Stomach (tissue), 9 donors: ENCODE measurements around the gene SEC14L3. TPM values are rescaled to one million over a fixed set of nuclear protein-coding genes. Genes with fewer than 3 reads are reported as not detected.
A peak's percentile ranks its signal among the peaks of the same experiment; 100 is the strongest.

Experiments
- DNase-seq, 2 donors: peaks; one replicate each; pipeline versions ENCODE4 v3.0.0 to v3.0.0-alpha.2; 2013 to 2019
- H3K27ac ChIP-seq, 5 donors: fragments of 200-600 bp in 4 of 5; sonication (generic) in 4 of 5; one replicate each; pipeline ENCODE4 v1.5.1; 2013 to 2019; ENCODE audit warnings: mild to moderate bottlenecking in 1 of 5, moderate library complexity in 1 of 5
- H3K27me3 ChIP-seq, 3 donors: fragments of 200-600 bp; sonication (generic); one replicate each; pipeline ENCODE4 v1.5.1; 2017 to 2019; ENCODE audit warnings: mixed run types in 1 of 3
- H3K36me3 ChIP-seq, 4 donors: fragments of 200-600 bp; sonication (generic); 1 replicate in 3 of 4; 2 replicates in 1 of 4; pipeline ENCODE4 v1.5.1; 2016 to 2019
- H3K4me1 ChIP-seq, 4 donors: fragments of 200-600 bp; sonication (generic); one replicate each; pipeline ENCODE4 v1.5.1; 2016 to 2019
- H3K4me3 ChIP-seq, 4 donors: fragments of 200-600 bp; sonication (generic) in 3 of 4; one replicate each; pipeline ENCODE4 v1.5.1; 2016 to 2019; ENCODE audit warnings: mild to moderate bottlenecking in 1 of 4
- H3K9me3 ChIP-seq, 4 donors: fragments of 200-600 bp; sonication (generic); one replicate each; pipeline ENCODE4 v1.5.1; 2016 to 2019
- CTCF ChIP-seq, 7 experiments: fragments of 450-650 bp in 4 of 7; fragments of 200-600 bp in 3 of 7; sonication (generic) in 3 of 7; IDR thresholded peaks; one replicate each; pipeline ENCODE4 v1.5.1; 2016 to 2019; ENCODE audit warnings: antibody characterized with exemption in 7 of 7, control low read depth in 2 of 7, mild to moderate bottlenecking in 1 of 7
- EP300 ChIP-seq: sonication (generic); formaldehyde crosslinking; IDR thresholded peaks from one replicate; pipeline ENCODE4 v1.6.1; 2017; ENCODE audit warnings: antibody characterized with exemption
- POLR2A ChIP-seq, 4 donors: fragments of 450-650 bp; IDR thresholded peaks; one replicate each; pipeline ENCODE4 v1.6.1; 2016; ENCODE audit warnings: antibody characterized with exemption in 4 of 4, control low read depth in 2 of 4, mild to moderate bottlenecking in 1 of 4, moderate library complexity in 1 of 4
- POLR2AphosphoS5 ChIP-seq, 3 donors: sonication (generic); formaldehyde crosslinking; IDR thresholded peaks; one replicate each; pipeline ENCODE4 v1.6.1; 2016; ENCODE audit warnings: antibody characterized with exemption in 3 of 3
- WGBS, 5 donors: extraction: QIAGEN DNeasy Blood & Tissue Kit in 3 of 5; methylation state at CpG; one replicate each; pipeline versions ENCODE4 v1.1.5 to v1.1.7; 2013 to 2018; 5-methylcytosine and 5-hydroxymethylcytosine counted together
- intact Hi-C: fragments of 100-400 bp; cut with DNase I; formaldehyde crosslinking; loops from one replicate; pipeline ENCODE4 v1.15.1; 2023; ENCODE audit warnings: low total_unique reads
- polyA plus RNA-seq, 3 donors: library from polyadenylated mRNA; stranded (reverse); fragments of 200-250 nt; gene quantifications; one replicate each; pipeline ENCODE4 v1.2.3, GENCODE V29; 2013
- total RNA-seq, 5 donors: library from RNA; depleted of rRNA; stranded (reverse); fragments of >200 nt; gene quantifications; one replicate each; pipeline versions ENCODE4 v1.1.0 to v1.2.3, GENCODE V29; 2014 to 2016
- donor health status: healthy with polysubstance abuse.
- donor health status: Bipolar disorder and iron deficiency.
- donor health status: healthy.

SEC14L3 gene
- total and polyA plus RNA-seq, 8 donors = not detected

GRCh38 chr22:30483169-30483568 lies 11.4 kb upstream of the SEC14L3 start:
- no peaks in the 10 kb centered on the region for H3K36me3 ChIP-seq
- TF ChIP-seq POLR2AphosphoS5 (IDR thresholded peaks at IDR 0.05) (no peak), POLR2A (IDR thresholded peaks at IDR 0.05) (no peak), EP300 (no peak), CTCF (IDR thresholded peaks at IDR 0.05) (no peak)
- DNase-seq = no peak
- H3K9me3 ChIP-seq = no peaks in the 10 kb centered on the region
- H3K27ac ChIP-seq = no peak overlapping the region
- H3K4me1 ChIP-seq = peaks cover 0 to 20% (median 12%) of the 10 kb centered on the region in 4 donors
- WGBS, 5 donors = 59 to 97% (median 94%) methylated on average over 1 of the region's 1 CpG
- no peak overlapping the region for H3K4me3 ChIP-seq
- H3K27me3 ChIP-seq = no peaks in the 10 kb centered on the region
- intact Hi-C loops = no loop called here

DNA sequence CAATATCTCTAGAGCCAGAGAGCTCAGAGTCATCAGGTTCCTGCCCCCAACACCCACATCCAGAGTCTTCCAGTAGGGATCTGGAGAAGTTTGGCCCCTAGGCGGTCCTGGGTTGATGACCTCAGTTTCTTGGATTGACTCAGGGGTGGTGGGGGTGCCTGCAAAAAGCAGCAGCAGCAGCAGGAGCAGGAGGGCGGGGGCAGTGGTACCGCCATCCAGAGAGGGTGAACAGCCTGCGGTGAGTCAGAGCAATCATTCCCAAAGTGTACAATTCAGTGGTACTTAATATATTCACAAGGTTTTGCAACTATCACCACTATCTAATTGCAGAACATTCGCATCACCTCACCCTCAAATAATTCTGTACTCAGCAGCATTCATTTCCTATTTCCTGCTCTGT lies 9.9 kb upstream of the SEC14L3 start:
- H3K27ac ChIP-seq = no peak overlapping the region
- H3K36me3 ChIP-seq = no peaks in the 10 kb centered on the region
- no peak for TF ChIP-seq POLR2AphosphoS5 (IDR thresholded peaks at IDR 0.05)
- H3K9me3 ChIP-seq = no peaks in the 10 kb centered on the region
- no peaks in the 10 kb centered on the region for H3K27me3 ChIP-seq
- DNase-seq = no peak
- peaks cover 0 to 14% (median 12%) of the 10 kb centered on the region in 4 donors for H3K4me1 ChIP-seq
- 80 to 93% (median 85%) methylated on average over 5 of the region's 5 CpGs for WGBS, 5 donors
- H3K4me3 ChIP-seq = no peak overlapping the region
- intact Hi-C loops = no loop called here

- H3K27me3 ChIP-seq = peaks cover 0 to 4% (median 0%) of the 10 kb centered on the region in 3 donors
- no peaks in the 10 kb centered on the region for H3K9me3 ChIP-seq
- H3K36me3 ChIP-seq = no peaks in the 10 kb centered on the region
- intact Hi-C loops = no loop called here
- H3K4me1 ChIP-seq = no peaks in the 10 kb centered on the region
- WGBS, 5 donors = 59 to 82% (median 63%) methylated on average over 2 of the region's 2 CpGs
- no peak for DNase-seq
- no peak for TF ChIP-seq EP300
- no peak for TF ChIP-seq POLR2AphosphoS5 (IDR thresholded peaks at IDR 0.05)
- TF ChIP-seq POLR2A (IDR thresholded peaks at IDR 0.05) = no peak
- TF ChIP-seq CTCF (IDR thresholded peaks at IDR 0.05) = no peak
- H3K4me3 ChIP-seq = no peak overlapping the region
- H3K27ac ChIP-seq = no peak overlapping the region
Measured at GRCh38 chr22:30479981-30480380, 8.2 kb upstream of the SEC14L3 start.

GRCh38 chr22:30474683-30475424 lies 3.0 kb upstream of the SEC14L3 start:
- H3K4me3 ChIP-seq = no peak overlapping the region
- TF ChIP-seq CTCF (IDR thresholded peaks at IDR 0.05) (no peak), EP300 (no peak), POLR2AphosphoS5 (IDR thresholded peaks at IDR 0.05) (no peak), POLR2A (IDR thresholded peaks at IDR 0.05) (no peak)
- H3K27ac ChIP-seq = no peak overlapping the region
- H3K36me3 ChIP-seq = no peaks in the 10 kb centered on the region
- DNase-seq = peak; percentile 37 to 89
- 21 to 46% (median 25%) methylated on average over 6 of the region's 6 CpGs for WGBS, 5 donors
- no peaks in the 10 kb centered on the region for H3K9me3 ChIP-seq
- H3K27me3 ChIP-seq = peaks cover 0 to 48% (median 0%) of the 10 kb centered on the region in 3 donors
- H3K4me1 ChIP-seq = peaks cover 0 to 5% (median 0%) of the 10 kb centered on the region in 4 donors
- intact Hi-C loops = no loop called here

GRCh38 chr22:30474121-30474520 lies 2.3 kb upstream of the SEC14L3 start:
- Histone ChIP-seq H3K4me1 (peaks cover 0 to 5% (median 0%) of the 10 kb centered on the region in 4 donors), H3K9me3 (no peaks in the 10 kb centered on the region), H3K36me3 (no peaks in the 10 kb centered on the region), H3K4me3 (no peak overlapping the region), H3K27me3 (peaks cover 0 to 51% (median 0%) of the 10 kb centered on the region in 3 donors), H3K27ac (no peak overlapping the region)
- WGBS, 5 donors = 90 to 99% (median 94%) methylated on average over 4 of the region's 4 CpGs
- no peak for TF ChIP-seq POLR2AphosphoS5 (IDR thresholded peaks at IDR 0.05)
- no peak for TF ChIP-seq POLR2A (IDR thresholded peaks at IDR 0.05)
- TF ChIP-seq EP300 = no peak
- TF ChIP-seq CTCF (IDR thresholded peaks at IDR 0.05) = no peak
- no peak for DNase-seq
- intact Hi-C loops = no loop called here
